Activated CD4-positive, alpha-beta T cell treated with anti-CD3 and anti-CD28 coated beads for 24 hours (primary cell): ENCODE measurements around the gene HPSE.

Source experiments
- DNase-seq, 2 donors: peaks; one replicate each; pipeline ENCODE4 v3.0.0-alpha.2; 2020; ENCODE audit warnings: low read depth in 2 of 2

HPSE gene

GRCh38 chr4:83247415-83248357 lies 87.0 kb downstream of the HPSE start:
- no peak for DNase-seq
